Measurements from ENCODE around the gene PMPCB. TPM values are rescaled to one million over a fixed set of nuclear protein-coding genes. Genes with fewer than 3 reads are reported as not detected.

PMPCB gene
- total RNA-seq, 4 donors from 2014 or later = 48.9 to 59.6 (median 50.6) TPM

- TF ChIP-seq EP300 (IDR thresholded peaks at IDR 0.05) (no peak), POLR2A (IDR thresholded peaks at IDR 0.05; ENCODE audit: low read depth) (no peak), POLR2AphosphoS5 (IDR thresholded peaks at IDR 0.05) (no peak)
- TF ChIP-seq, protein P1, sequence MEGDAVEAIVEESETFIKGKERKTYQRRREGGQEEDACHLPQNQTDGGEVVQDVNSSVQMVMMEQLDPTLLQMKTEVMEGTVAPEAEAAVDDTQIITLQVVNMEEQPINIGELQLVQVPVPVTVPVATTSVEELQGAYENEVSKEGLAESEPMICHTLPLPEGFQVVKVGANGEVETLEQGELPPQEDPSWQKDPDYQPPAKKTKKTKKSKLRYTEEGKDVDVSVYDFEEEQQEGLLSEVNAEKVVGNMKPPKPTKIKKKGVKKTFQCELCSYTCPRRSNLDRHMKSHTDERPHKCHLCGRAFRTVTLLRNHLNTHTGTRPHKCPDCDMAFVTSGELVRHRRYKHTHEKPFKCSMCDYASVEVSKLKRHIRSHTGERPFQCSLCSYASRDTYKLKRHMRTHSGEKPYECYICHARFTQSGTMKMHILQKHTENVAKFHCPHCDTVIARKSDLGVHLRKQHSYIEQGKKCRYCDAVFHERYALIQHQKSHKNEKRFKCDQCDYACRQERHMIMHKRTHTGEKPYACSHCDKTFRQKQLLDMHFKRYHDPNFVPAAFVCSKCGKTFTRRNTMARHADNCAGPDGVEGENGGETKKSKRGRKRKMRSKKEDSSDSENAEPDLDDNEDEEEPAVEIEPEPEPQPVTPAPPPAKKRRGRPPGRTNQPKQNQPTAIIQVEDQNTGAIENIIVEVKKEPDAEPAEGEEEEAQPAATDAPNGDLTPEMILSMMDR (IDR thresholded peaks at IDR 0.05) = no peak
- DNase-seq (ENCODE audit: extremely low spot score) = no peak
- no peaks in the 10 kb centered on the region for H3K9me3 ChIP-seq
- H3K4me3 ChIP-seq = peak overlapping the region; percentile 83 to 99 (median 92)
- no peaks in the 10 kb centered on the region for H3K27me3 ChIP-seq
- H3K4me1 ChIP-seq = peaks cover 26 to 49% (median 38%) of the 10 kb centered on the region in 4 donors
- peak overlapping the region in 2 of 4 donors; percentile 84 to 88 for H3K27ac ChIP-seq (replicated peaks in 1 of 4)
- intact Hi-C loops (cut with DNase I) = loop anchor here (5.0 to 10.0 kb wide), 2 partner anchors 46 to 199 kb away; partner anchors contain the start of genes NAPEPLD and PMPCB
- H3K36me3 ChIP-seq = peaks cover 13 to 35% (median 31%) of the 10 kb centered on the region in 4 donors
Observed at GRCh38 chr7:103343332-103343731, 46.1 kb downstream of the PMPCB start.

GRCh38 chr7:103343758-103344452, 46.7 kb downstream of the PMPCB start:
- WGBS = under 1% methylated on average over 22 of the region's 26 CpGs
- intact Hi-C loops (cut with DNase I) = loop anchor here (5.0 to 10.0 kb wide), 2 partner anchors 47 to 199 kb away; partner anchors contain the start of genes NAPEPLD and PMPCB
- no peak for DNase-seq (ENCODE audit: extremely low spot score)

DNA sequence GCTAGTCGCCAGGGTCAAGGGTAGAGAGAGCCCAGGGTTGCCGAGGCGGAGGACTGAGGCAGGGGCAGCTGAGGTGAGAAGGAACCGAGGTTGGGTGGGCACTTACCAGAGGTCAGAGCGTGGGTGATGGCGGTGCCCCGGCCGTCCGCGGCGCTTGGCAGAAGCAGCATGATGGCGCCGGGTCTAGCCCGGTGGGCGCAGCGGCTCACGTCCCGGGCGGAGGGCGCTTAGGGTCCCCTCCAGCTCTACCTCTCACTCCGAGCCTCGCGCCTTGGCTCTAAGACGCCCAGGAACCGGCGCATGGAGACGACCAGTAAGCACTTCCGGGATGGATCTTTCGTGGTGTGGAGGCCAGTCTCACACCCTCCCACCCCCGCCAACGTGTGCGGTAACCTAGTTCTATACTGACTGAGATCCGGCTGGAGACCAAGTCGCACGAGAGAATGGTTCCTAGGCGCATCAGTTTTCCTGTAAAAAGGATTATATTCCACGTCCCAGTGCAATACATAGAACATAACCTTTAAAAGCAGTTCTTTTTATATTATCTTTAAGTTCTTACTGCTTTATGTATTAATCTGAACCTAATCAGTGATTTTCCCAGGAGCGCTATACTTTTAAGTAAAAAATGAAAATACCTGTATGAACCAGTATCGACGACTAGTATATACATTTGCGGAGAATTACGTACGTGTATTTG, 47.4 kb downstream of the PMPCB start, which contains the start of gene DNAJC2:
Gene DNAJC2, minus strand, starts transcription at position 315 of the 697 bp plus-strand sequence. Its CDS starts 145 bp downstream, at position 170.
- no peaks in the 10 kb centered on the region for H3K9me3 ChIP-seq
- TF ChIP-seq, protein P1 (IDR thresholded peaks at IDR 0.05) = peak in 1 of 3 experiments; percentile 18
- TF ChIP-seq POLR2AphosphoS5 (IDR thresholded peaks at IDR 0.05) = peak; percentile 86 to 89
- TF ChIP-seq POLR2A (IDR thresholded peaks at IDR 0.05; ENCODE audit: low read depth) = no peak
- no peak for TF ChIP-seq EP300 (IDR thresholded peaks at IDR 0.05)
- no peaks in the 10 kb centered on the region for H3K27me3 ChIP-seq
- intact Hi-C loops (cut with DNase I) = loop anchor here (5.0 to 10.0 kb wide), 2 partner anchors 47 to 200 kb away; partner anchors contain the start of genes NAPEPLD and PMPCB
- H3K27ac ChIP-seq (replicated peaks in 1 of 4) = peak within 1 kb of the TSS; percentile 82 to 88 (median 84)
- peaks cover 8 to 22% (median 18%) of the 10 kb centered on the region in 4 donors for H3K36me3 ChIP-seq
- peak; percentile 95 for DNase-seq (ENCODE audit: extremely low spot score)
- peaks cover 38 to 61% (median 51%) of the 10 kb centered on the region in 4 donors for H3K4me1 ChIP-seq
- H3K4me3 ChIP-seq = peak within 1 kb of the TSS; percentile 83 to 99 (median 92)
- WGBS = 12% methylated on average over 30 of the region's 43 CpGs

More at GRCh38 chr7:103343758-103344452, 46.7 kb downstream of the PMPCB start:
- H3K36me3 ChIP-seq = peaks cover 13 to 29% (median 25%) of the 10 kb centered on the region in 4 donors
- H3K9me3 ChIP-seq = no peaks in the 10 kb centered on the region
- H3K4me1 ChIP-seq = peaks cover 31 to 54% (median 44%) of the 10 kb centered on the region in 4 donors
- H3K27me3 ChIP-seq = no peaks in the 10 kb centered on the region
- TF ChIP-seq POLR2AphosphoS5 (IDR thresholded peaks at IDR 0.05) (no peak), EP300 (IDR thresholded peaks at IDR 0.05) (no peak), POLR2A (IDR thresholded peaks at IDR 0.05; ENCODE audit: low read depth) (no peak)
- TF ChIP-seq, protein P1 (IDR thresholded peaks at IDR 0.05) = no peak
- peak overlapping the region; percentile 82 to 88 (median 84) for H3K27ac ChIP-seq (replicated peaks in 1 of 4)
- peak overlapping the region; percentile 83 to 99 (median 92) for H3K4me3 ChIP-seq

- Histone ChIP-seq H3K27me3 (no peaks in the 10 kb centered on the region), H3K9me3 (no peaks in the 10 kb centered on the region), H3K4me3 (no peak overlapping the region), H3K27ac (replicated peaks in 1 of 4) (no peak overlapping the region), H3K36me3 (peaks cover under 1 to 11% (median 4%) of the 10 kb centered on the region in 4 donors), H3K4me1 (peaks cover 56 to 72% (median 67%) of the 10 kb centered on the region in 4 donors)
- intact Hi-C loops (cut with DNase I) = loop anchor here (10.0 kb wide), 1 partner anchor 202 kb away; the partner anchor contains the start of gene NAPEPLD
- WGBS = 96% methylated on average over 5 of the region's 5 CpGs
- TF ChIP-seq POLR2AphosphoS5 (IDR thresholded peaks at IDR 0.05) (no peak), POLR2A (IDR thresholded peaks at IDR 0.05; ENCODE audit: low read depth) (no peak), EP300 (IDR thresholded peaks at IDR 0.05) (no peak)
- TF ChIP-seq, protein P1 (IDR thresholded peaks at IDR 0.05) = no peak
- no peak for DNase-seq (ENCODE audit: extremely low spot score)
Observed at GRCh38 chr7:103346396-103346795, 49.2 kb downstream of the PMPCB start.
